NCI-H2171 treated with DMSO at 0.1 percent for 48 hours (cell line): ENCODE results near the gene ARHGDIA.
"Not testable (repeated sequence)": the region's sequence is repeated elsewhere in the genome, so short reads cannot be mapped to it uniquely, and the experiment has no call there.

Experiments
- DNase-seq: peaks from one replicate; lab custom pipeline; 2025; lab: John Stamatoyannopoulos, UW

The ARHGDIA gene

DNA sequence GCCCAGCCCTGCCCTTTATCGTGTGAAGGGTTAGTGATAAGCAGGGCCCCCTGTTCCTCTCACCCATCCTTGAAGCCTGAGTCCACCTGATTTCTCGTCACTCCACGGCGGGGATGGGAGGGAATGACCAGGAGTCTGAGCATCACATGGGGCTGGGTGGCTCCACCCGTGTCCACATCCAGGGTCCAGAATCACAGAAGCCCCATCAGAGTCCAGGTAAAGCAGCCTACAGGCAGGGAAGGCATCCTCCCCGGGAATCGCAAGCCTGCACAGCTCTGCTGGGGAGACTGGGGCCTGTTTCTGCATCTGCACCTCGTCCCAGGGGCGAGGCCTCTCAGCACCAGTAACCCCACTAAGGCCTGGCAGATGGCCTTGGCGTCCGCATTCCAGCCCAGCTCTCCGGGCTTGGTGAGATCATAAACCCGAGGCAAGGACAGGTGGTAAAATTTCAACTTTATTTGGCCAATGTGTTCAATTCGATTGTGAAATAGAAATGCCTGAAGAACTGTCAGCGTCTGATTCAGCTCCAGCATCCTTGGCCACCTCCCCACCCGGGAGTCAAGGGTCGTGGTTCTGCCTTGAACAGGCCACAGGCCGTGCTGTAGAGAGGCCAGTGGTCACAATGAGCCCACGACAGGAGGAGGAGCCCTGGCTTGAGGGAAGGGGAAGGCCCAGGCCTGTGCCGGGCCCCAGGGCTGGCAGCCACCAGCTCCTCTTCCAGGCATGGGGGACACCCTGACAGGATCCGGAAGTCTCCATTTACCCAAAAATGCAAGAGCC is 28.2 kb downstream of the ARHGDIA start:
- no peak for DNase-seq

DNA sequence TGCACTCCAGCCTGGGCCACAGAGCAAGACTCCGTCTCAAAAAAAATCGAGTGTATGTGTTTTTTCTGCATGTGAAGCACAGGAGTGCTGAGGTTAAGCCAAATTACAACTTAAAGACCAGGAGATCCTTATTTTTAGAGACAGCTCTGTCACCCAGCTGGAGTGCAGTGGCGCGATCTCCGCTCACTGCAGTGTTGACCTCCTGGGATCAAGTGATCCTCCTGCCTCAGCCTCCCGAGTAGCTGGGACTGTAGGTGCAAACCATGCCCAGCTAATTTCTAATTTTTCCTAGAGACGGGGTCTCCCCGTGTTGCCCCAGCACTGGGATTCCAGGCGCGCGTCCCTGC is 28.8 kb downstream of the ARHGDIA start:
- DNase-seq: no peak

DNA sequence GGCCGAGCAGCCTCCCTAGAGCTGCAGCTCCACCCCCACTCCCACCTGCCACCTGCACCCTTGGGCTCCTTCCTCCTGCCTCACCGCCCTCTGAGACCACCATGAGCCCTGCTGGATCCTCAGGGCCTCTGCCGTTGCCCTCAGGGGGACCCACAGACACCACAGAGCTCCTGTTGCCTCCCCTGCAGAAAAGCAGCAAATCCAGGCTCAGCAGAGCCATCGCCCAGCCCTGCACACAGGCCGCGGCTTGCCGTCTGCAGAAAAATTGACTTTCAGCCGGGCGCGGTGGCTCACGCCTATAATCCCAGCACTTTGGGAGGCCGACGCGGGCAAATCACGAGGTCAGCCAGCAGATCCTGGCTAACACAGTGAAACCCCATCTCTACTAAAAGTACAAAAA is 29.3 kb downstream of the ARHGDIA start:
- no peak for DNase-seq

DNA sequence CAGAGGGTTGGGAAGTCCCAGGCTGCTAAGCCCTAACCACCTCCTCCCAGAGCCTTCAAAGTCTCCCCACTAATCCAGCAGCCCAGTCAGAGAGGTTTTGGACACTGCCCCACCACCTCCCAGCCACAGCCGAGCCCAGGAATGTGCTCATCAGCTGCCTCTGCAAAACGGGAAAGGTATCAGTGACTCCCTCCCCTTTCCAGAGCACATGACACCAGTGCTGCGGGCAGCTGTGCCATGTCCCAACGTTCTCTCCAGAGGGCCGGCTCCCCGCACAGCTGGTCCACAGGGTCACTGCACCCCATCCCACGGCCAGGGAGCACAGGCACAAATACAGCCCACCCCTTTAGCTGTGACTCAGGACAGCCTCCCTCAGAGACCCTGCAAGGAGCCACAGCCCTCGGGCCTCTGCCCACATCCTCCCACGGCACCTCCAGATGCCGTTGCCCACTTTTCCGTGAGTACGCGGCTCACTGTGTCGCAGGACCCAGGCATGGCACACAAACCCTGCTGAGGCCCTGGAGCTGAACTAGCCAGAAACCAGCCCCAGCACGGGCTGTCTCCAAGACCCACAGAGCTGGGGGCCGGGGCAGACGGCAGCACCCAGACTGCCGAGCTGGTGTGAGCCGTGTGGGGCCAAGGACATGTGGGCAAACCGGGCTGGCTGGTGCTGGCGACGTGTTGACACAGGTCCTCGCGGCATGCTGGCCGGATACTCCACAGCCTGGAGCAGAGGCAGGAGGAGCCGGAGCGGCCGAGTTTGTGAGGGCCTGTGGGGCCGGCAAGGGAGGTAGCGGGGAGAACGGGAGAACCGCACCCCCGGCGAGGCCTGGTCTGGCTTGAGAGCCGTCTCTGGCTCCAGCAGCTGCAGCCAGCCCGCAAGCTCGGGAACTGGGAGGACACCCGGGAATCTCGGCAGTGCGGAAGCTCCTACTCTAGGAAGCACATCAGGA is 30.0 kb downstream of the ARHGDIA start:
- DNase-seq: no peak

DNA sequence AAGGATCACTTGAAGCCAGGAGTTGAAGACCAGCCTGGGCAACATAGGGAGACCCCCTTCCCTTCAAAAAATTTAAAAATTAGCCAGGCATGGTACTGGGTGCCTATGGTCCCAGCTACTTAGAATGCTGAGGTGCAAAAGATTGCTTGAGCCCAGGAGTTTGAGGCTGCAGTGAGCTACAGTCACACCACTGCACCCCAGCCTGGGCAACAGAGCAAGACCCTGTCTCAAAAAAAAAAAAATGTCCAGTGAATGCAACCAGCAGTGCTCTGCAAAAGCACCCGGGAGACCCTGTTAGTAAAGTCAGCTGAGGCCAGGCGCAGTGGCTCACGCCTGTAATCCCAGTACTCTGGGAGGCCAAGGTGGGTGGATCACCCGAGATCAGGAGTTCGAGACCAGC is 31.1 kb downstream of the ARHGDIA start:
- not testable (repeated sequence) for DNase-seq

DNA sequence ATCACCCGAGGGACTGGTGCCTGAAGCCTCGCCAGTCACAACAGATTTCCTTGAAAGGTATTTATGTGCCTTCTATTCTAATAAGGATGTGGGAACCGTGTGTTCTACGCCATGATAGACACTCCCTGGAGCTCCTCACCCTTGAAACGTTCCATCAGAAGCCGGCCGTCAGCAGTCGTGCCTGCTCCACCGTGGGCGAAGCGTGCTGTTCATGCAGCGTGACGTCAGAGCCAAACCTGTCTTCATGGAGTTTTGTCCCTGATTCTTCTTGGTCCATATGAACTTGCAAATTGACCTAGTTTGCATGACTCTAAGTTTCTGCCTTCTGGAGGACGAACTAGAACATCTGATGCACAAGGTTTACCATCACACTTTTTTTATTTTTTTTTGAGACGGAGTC is 31.8 kb downstream of the ARHGDIA start:
- no peak for DNase-seq

DNA sequence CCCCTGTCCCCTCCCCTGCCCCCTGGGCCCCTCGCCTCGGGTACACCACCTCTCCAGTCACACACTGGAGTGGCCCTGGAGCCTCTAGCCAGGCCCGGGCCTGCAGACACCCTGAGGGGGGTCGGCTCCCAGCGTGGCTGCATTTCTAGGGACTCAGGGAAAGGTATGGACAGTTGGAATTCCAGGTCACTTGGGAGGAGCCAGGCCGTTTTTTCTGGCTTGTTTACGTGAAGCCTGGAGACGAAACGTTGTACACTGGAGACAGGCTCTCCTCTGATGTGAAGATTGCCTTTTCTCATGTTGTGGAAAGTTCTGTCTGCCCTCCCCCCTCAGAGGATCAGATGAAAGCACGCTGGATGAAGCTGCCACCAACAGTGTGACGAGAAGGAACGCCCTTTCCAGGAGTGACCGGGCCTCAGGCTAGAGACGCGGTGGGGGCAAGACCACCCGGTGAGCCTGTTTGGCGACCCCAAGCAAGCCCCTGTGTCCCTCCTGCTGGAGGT is 32.3 kb downstream of the ARHGDIA start:
- no peak for DNase-seq

DNA sequence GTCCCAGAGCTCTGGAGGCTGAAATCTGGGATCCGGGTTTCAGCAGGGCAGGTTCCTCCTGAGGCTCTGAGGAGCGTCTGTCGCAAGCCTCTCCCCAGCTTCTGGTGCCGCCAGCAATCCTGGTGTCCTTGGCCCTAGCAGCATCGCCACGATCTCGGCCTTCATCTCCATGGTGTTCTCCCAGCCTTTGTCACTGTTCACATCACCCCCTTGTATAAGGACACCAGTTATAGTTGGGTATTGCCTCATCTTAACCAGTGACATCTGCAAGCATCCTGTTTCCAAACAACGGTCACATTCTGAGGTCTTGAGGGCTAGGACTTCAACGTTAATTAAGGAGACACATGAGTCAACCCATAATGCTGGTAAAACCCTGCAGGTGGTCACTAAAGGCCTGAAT is 33.5 kb downstream of the ARHGDIA start:
- no peak for DNase-seq

DNA sequence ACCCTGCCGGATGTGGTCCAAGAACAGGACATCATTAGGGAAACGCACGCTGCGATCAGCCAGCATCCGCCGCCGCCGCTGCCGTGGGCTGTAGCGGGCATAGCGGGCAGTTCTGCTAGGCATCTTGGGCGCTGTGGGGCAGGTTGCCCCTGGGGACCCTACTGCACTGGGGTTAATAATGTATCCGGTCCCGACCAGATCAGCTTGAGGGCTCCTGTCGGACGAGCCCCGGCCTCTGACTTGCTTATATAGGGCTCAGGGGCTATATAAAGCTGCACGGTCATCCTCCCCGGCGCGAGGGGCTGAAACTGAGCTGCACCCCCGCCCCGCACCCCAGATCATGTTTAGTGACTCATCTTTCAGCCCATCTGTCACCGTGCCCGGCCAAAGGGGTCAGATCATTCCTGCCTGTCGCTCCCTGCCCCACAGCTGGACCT is 36.3 kb downstream of the ARHGDIA start, which contains the start of gene PPP1R27:
Gene PPP1R27, minus strand, starts transcription at position 220 of the 437 bp plus-strand sequence. Its CDS starts 97 bp downstream, at position 123.
- no peak for DNase-seq

DNA sequence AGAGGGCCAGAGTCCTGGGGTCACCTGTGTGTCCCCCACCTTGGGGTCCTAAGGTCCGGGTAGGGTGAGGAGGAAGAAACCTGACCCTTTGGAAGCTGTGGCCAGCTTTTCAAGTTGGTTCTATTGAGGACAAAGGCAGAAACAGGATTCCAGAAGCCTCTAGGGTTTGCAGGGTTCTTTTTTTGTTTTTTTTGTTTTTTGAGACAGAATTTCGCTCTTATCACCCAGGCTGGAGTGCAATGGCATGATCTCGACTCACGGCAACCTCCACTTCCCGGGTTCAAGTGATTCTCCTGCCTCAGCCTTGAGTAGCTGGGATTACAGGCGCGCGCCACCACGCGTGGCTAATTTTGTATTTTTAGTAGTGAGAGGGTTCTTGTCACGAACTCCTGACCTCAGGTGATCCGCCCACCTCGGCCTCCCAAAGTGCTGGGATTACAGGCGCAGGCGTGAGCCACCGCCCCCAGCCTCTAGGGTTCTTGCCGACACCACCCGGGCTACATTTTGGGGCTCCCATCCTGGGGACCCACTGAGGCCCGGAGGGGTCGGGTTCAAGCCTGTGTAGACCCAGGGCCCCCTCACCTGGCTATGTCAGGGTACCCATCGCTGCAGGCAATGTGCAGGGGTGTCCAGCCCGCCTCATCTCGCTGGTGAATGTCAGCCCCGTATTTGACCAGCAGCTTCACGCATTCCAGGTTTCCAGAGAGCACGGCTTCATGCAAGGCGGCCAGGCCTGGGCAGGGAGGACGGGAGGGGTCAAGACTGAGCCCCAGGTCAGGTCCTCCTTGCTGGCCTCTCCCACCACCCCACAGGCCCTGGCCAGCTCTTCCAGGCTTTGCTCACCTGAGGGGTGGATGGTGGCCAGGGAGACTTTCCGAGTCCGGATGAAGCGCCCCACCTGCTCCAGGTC is 37.0 kb downstream of the ARHGDIA start:
- DNase-seq: no peak

DNA sequence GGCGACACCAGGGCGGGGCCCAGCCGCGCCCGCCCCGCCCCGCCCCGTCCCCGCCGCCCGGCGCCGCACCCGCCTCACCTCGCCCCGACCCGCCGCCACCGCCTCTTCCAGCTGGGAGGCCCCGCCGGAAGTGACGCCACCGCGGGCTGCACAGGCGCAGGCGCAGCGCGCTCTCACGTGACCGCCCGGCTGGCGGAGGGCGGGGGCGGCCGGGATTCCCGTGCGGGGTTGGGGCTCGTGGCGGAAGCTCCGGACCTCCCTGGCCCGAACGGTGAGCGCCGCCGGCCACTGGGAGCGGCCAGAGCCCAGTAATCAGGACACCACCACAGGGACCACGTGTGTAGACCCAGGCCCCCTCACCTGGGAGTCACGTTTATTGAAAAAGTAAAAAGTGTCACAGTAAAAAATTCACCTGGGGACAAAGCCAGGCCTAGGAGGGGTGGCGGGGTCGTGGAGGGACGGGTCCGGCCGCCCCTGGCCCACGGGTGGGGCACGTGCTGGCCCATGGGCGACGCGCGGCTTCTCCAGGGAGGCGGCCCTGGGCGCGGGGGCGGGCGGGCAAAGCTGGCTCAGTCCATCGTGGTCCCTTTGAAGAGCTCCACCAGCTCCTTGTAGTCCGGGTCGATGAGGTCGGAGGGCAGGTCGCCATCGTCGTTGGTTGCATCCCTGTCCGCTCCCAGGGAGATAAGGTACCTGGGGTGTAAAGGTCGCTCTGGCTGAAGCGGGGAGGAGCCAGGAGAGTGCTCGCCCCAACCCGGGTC is 37.8 kb downstream of the ARHGDIA start, which contains the start of gene MCRIP1:
Gene MCRIP1, minus strand, starts transcription at position 132 of the 761 bp plus-strand sequence. CDS start 8,785 bp downstream, outside the sequence.
- peak; percentile 83 for DNase-seq

DNA sequence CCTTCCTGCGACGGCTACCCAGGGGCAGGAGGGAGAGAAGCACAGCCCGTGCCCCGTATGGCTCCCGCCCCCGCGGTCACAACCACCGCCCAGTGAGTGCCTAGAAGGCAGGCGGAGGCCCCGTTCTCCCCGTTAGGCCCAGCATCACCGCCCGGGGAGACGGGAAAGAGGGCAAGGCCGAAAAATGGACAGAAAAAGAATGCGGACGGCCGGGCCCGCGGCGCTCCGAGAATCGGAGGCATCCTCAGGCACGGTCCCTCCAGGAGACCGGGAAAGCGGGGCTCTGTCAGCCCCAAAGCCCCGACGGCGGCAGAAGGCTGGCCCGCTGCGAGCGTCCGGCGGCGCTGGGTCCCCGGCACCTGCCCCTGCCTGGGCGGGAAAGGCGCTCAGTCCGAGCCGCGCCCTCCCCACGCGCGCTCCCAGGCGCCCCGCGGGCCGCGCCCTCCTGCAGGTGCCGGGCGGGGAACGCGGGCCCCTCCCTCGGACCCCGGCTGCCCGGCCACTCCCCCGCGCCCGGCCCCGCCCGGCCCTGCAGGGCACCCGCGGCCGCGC is 38.5 kb downstream of the ARHGDIA start:
- DNase-seq: no peak

DNA sequence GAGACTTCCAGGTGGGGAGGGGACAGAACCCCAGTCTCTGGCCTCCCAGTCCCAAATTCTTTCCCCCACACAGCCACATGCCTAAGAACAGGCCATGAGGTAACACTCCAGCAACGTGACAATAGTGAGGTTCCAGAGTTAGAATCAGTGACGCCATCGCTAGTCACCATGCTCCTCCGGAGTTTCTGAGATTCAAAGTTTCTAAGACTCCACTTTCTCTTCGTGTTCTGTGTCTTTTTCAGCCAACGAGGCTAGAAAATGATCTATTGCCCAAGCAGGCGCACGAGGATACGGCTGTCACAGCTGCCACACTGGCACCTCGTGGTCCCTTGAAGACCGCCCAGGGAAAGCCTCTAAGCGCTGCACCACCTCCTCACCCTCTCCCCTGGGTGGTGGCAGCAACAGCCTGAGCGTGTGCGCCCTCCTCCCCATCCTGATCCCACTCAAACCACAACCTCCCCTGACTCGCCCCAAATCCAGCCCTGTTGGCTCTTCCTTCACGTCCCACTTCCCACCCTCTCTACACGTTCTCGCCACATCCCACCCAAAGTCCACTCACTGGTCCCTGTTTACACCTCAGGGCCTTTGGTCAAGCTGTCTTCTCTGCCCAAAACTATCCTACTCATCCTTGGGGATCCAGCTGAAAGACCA is 39.1 kb downstream of the ARHGDIA start:
- DNase-seq: peak; percentile 25

DNA sequence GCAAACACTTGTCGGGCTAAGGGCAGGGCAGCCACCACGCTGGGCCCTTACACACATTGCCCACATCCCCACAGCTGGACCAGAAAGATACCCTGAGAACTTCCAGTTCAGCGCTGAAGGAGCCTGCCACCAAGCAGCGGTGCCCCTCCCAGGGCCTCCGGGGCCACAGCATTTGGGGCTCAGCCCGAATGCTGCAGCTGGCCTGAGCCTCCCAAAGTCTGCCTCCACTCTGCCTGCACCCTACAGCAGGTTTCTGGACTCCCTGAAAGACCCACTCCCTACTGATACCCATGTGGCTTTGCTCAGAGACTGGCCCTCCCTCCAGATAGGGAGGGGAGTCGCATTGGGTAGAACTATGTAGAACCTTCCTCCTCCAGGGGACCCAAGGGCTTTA is 39.6 kb downstream of the ARHGDIA start:
- DNase-seq: no peak

DNA sequence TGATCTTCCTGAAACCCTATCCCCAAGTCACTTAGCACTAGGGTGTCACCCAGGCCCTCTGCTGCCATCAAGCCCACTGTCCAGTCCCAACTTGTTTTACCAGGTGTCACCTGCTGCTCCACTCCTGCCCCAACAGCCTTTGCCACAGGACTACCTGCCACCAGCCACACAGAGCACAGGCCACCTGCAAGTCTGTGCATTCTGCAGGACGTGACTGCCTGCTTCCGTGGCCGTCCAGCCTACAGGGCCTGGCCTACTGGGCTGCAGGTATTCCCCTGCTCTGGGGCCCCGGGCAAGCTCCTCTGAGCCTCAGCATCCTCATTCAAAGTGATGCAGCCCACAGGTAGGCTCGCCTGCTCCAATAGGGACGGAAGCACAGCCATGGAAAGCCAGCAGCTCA is 41.3 kb downstream of the ARHGDIA start:
- no peak for DNase-seq

DNA sequence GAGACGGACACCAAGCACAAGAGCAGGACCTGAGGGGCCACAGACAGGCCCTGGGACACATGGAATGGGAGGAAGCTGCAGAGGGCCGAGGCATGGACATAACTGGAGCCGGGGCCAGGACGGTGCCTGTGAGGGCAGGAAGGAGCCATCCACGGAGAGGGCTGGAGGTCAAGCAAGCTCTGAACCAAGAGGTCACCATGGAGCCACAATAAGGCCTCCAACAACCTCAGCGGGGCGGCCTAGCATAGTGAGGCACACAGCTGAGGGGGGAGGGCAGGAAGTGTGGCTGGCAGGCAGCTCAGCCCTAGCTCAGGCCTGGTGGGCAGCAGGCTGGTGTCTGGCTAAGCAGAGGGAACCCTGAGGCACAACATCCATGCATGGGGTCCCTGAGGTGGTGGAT is 42.5 kb downstream of the ARHGDIA start:
- DNase-seq: no peak

DNA sequence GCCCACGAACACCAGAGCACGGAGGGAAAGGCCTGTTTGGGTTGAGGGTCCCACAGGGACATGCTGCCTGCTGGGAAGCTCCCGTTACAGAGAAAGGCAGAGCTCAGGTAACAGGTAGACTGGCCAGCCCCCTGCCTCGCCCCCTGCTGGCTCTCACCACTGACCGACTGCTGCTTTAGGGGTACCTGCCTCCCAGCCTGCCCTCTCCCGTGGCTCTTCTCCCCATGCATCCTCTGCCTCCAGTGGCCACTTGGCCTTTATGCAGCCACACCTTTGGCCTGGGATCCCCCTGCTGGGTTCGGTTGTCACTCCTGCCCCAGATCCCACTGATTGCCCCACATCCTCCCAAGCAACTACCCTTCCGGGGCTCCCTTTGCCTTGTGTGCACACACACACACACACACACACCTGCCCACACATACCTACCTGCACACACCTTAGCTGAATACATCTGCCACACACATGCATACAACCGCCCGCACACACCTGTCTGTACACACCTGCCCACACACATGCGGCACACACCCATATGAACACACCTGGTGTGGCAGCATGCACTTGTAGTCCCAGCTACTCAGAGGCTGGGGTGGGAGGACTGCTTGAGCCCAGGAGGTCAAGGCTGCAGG is 45.2 kb downstream of the ARHGDIA start:
- no peak for DNase-seq

DNA sequence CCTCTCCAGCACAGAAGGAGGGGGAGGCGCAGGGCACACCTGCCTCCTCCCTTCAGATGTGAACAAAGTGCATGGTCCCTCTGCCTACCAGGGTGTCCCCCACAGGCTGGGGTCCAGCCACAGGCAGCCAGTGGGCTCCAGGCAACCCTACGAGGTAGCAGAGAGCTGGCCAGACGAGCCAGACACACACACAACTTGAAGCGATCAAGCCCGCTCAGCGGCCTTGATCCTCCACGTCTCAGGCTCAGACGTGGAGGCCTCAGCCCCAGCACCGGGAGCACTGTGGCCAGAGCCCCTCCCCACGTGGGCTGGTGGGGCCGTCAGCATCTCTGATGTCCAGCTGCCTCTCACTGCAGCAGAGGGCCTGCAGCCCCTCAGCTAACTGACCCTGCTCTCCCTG is 46.5 kb downstream of the ARHGDIA start:
- DNase-seq: no peak

DNA sequence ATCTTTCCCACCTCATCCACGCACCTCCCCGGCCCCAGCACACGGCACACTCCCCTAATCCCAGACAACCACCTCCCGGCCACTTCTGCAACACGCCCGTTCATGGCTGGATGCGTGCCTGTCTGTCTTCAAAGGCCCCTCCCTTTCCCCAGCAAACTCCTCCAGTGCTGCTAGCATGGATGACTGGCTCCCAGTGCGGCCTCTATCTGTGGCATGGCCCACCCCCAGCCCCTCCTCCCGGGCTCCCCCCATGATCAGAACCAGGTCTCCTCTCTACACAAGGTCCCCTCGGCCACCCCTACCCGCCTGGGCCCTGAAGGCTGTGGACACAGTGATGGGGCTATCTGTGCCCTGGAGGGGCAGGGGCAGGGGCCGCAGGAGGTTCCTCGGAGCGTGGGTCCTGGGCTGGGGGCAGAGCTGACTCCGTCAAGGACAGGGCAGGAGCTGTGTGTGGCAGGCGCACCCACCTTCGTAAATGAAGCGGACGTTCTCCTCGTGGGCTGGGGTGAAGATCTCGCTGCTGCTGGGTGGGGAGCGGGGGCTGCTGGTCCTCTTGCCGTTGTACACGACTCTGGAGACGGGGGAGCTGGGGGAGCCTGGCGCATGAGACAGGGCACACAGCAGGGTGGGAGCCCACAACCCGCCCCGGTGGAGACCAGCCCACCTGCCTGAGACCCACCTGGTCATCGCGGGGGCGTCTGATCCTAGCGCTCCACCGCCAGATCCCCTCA is 47.2 kb downstream of the ARHGDIA start:
- no peak for DNase-seq
